B cell (primary cell): Measurements from ENCODE around the gene MYLK4. TPM values are rescaled to one million over a fixed set of nuclear protein-coding genes. Genes with fewer than 3 reads are reported as not detected.

Experiments
- ATAC-seq: fragments of 200-7000 bp; cut with Tn5 transposase; one replicate; pipeline ENCODE4 v1.10.0; 2021; ENCODE audit warnings: low read depth, mild to moderate bottlenecking, moderate number of reproducible peaks, moderate library complexity
- CTCF ChIA-PET: fragments of 350-600 bp; sonication (Branson Sonifier 250); formaldehyde crosslinking; loops from one replicate; lab custom pipeline; 2021; ENCODE audit warnings: antibody characterized with exemption, inconsistent platforms; lab: Charles Lee
- POLR2A ChIA-PET: fragments of 350-600 bp; sonication (Branson Sonifier 250); formaldehyde crosslinking; loops from one replicate; lab custom pipeline; 2021; ENCODE audit warnings: antibody characterized with exemption; lab: Charles Lee
- DNase-seq: peaks from one replicate; pipeline ENCODE4 v3.0.0; 2013
- H2AFZ ChIP-seq: 2 replicates; pipeline ENCODE4 v1.6.1; 2012; ENCODE audit warnings: mild to moderate bottlenecking, low read depth, low read length; ENCODE audit not compliant: insufficient read depth, poor library complexity, severe bottlenecking
- H3K27ac ChIP-seq, 2 donors: 1 replicate in 1 of 2; 2 replicates in 1 of 2; pipeline ENCODE4 v1.5.1; 2012 to 2013; ENCODE audit warnings: low read length in 2 of 2, mild to moderate bottlenecking in 2 of 2, moderate library complexity in 1 of 2
- H3K27me3 ChIP-seq, 4 experiments: fragments of 200-600 bp in 1 of 4; sonication (generic) in 1 of 4; replicated peaks in 1 of 4; 1 replicate in 2 of 4; 2 replicates in 2 of 4; pipeline versions ENCODE4 v1.6.1 to v1.7.0; 2013 to 2016; ENCODE audit warnings: low read length in 3 of 4, mild to moderate bottlenecking in 2 of 4, mixed read lengths in 1 of 4, moderate library complexity in 1 of 4; ENCODE audit not compliant: insufficient read depth in 4 of 4, control insufficient read depth in 3 of 4; ENCODE audit errors: control extremely low read depth in 1 of 4
- H3K36me3 ChIP-seq, 2 experiments: replicated peaks in 1 of 2; 1 replicate in 1 of 2; 2 replicates in 1 of 2; pipeline versions ENCODE4 v1.6.1 to v1.7.1; 2013; ENCODE audit warnings: low read length in 1 of 2; ENCODE audit not compliant: insufficient read depth in 2 of 2, control insufficient read depth in 1 of 2; ENCODE audit errors: control extremely low read depth in 1 of 2, extremely low read depth in 1 of 2
- H3K4me1 ChIP-seq, 2 donors: fragments of 200-600 bp in 1 of 2; sonication (generic) in 1 of 2; 1 replicate in 1 of 2; 2 replicates in 1 of 2; pipeline versions ENCODE4 v1.5.1 to v1.6.1; 2013 to 2017; ENCODE audit warnings: low read length in 2 of 2; ENCODE audit not compliant: control insufficient read depth in 2 of 2, insufficient read depth in 2 of 2
- H3K4me2 ChIP-seq: replicated peaks from 2 replicates; pipeline ENCODE3; 2012; ENCODE audit warnings: mild to moderate bottlenecking, low read depth, low read length; ENCODE audit not compliant: poor library complexity, severe bottlenecking
- H3K4me3 ChIP-seq, 5 experiments: fragments of 200-600 bp in 1 of 5; sonication (generic) in 1 of 5; 1 replicate in 3 of 5; 2 replicates in 2 of 5; pipeline versions ENCODE4 v1.5.1 to v1.7.0; 2011 to 2016; ENCODE audit warnings: low read length in 4 of 5, mild to moderate bottlenecking in 4 of 5, low read depth in 2 of 5, control low read depth in 1 of 5, moderate library complexity in 1 of 5; ENCODE audit not compliant: insufficient read depth in 1 of 5; ENCODE audit errors: control extremely low read depth in 1 of 5, extremely low read depth in 1 of 5
- H3K79me2 ChIP-seq: fragments of 200-600 bp; sonication (generic); one replicate; pipeline ENCODE4 v1.6.0; 2016; ENCODE audit warnings: low read length; ENCODE audit not compliant: control insufficient read depth, insufficient read depth
- H3K9ac ChIP-seq: fragments of 200-600 bp; sonication (generic); 2 replicates; pipeline ENCODE4 v1.6.1; 2017; ENCODE audit warnings: mild to moderate bottlenecking, low read length, moderate library complexity
- H3K9me3 ChIP-seq, 3 donors: one replicate each; pipeline versions ENCODE4 v1.6.1 to v1.7.1; 2013; ENCODE audit warnings: low read length in 2 of 3; ENCODE audit not compliant: control insufficient read depth in 2 of 3, insufficient read depth in 1 of 3; ENCODE audit errors: control extremely low read depth in 1 of 3
- H4K20me1 ChIP-seq: 2 replicates; pipeline ENCODE4 v1.6.0; 2012; ENCODE audit warnings: mild to moderate bottlenecking, low read length; ENCODE audit not compliant: insufficient read depth, control insufficient read depth, poor library complexity, severe bottlenecking
- H3K27ac Mint-ChIP-seq: one replicate; pipeline ENCODE4 v1.8.0; 2021; ENCODE audit warnings: mixed read lengths
- H3K27me3 Mint-ChIP-seq: one replicate; pipeline ENCODE4 v1.8.0; 2021; ENCODE audit warnings: mixed read lengths
- H3K4me1 Mint-ChIP-seq: one replicate; pipeline ENCODE4 v1.8.0; 2021; ENCODE audit warnings: mixed read lengths
- H3K4me3 Mint-ChIP-seq: one replicate; pipeline ENCODE4 v1.8.0; 2021; ENCODE audit warnings: mixed read lengths
- H3K9me3 Mint-ChIP-seq: one replicate; pipeline ENCODE4 v1.8.0; 2022; ENCODE audit warnings: mixed read lengths; ENCODE audit not compliant: insufficient read depth
- CTCF ChIP-seq: fragments of 200-600 bp; IDR thresholded peaks from one replicate; pipeline ENCODE4 v1.8.0; 2022; ENCODE audit warnings: antibody characterized with exemption, mild to moderate bottlenecking
- EZH2 ChIP-seq: IDR thresholded peaks from 2 replicates; pipeline ENCODE4 v1.6.1; 2012; ENCODE audit warnings: borderline replicate concordance, low read depth, mild to moderate bottlenecking, moderate library complexity, low read length; ENCODE audit not compliant: insufficient read depth, poor library complexity, severe bottlenecking
- WGBS: methylation state at CpG from one replicate; pipeline ENCODE4 v1.1.5; 2013; ENCODE audit warnings: missing lambda C conversion rate; ENCODE audit not compliant: insufficient coverage; 5-methylcytosine and 5-hydroxymethylcytosine counted together
- intact Hi-C: fragments of 100-400 bp; cut with micrococcal nuclease; formaldehyde crosslinking; loops from one replicate; pipeline ENCODE4 v1.10.0; 2022
- polyA plus RNA-seq: library from polyadenylated mRNA; depleted of rRNA; stranded (reverse); fragments of >200 nt; gene quantifications from 2 replicates; pipeline ENCODE4 v1.2.3, GENCODE V29; 2012
- total RNA-seq, 2 donors: library from RNA; stranded (reverse); fragments of 120-200 nt in 1 of 2; gene quantifications; 1 replicate in 1 of 2; 2 replicates in 1 of 2; pipeline versions ENCODE4 v1.2.3 to v1.2.4, GENCODE V29; 2013 to 2022

Gene MYLK4
- total and polyA plus RNA-seq, 2 donors (not counting 1 experiment from before 2014, with no cell fraction given) = 0.51 to 1.2 TPM

DNA sequence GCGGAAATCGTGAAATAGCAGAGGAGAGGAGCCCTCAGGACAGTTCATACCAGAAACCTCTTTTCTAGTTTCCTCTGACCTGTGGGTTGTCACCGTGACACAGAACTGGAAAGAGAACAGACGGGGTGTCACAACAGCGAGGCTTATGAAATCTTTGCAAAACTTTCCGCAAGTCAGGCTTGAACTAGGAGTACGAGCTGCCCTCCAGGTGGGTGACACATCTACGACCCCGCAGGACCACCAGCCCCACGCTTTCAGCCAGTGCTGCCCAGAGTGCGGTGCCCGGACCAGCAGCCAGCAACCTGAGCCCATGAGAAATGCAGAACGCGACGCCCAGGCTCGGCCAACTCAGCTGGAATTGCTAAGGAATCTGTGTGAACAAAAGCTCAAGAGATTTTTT lies 45.2 kb upstream of the MYLK4 start:
- Mint-ChIP-seq H3K4me1 (peaks cover 38% of the 10 kb centered on the region), H3K4me3 (no peak overlapping the region), H3K27ac (no peak overlapping the region), H3K27me3 (no peaks in the 10 kb centered on the region), H3K9me3 (no peaks in the 10 kb centered on the region)
- ChIA-PET CTCF (no interaction called here), POLR2A (no interaction called here)
- Histone ChIP-seq H3K36me3 (no peaks in the 10 kb centered on the region), H3K27me3 (no peaks in the 10 kb centered on the region), H3K79me2 (peaks cover 4% of the 10 kb centered on the region), H3K4me1 (peaks cover 27 to 34% of the 10 kb centered on the region in 2 donors), H3K27ac (no peak overlapping the region), H3K4me3 (no peak overlapping the region), H3K4me2 (no peak overlapping the region), H2AFZ (no peak overlapping the region), H3K9me3 (no peaks in the 10 kb centered on the region), H4K20me1 (no peaks in the 10 kb centered on the region), H3K9ac (no peak overlapping the region)
- TF ChIP-seq CTCF = no peak
- TF ChIP-seq EZH2 = no peak
- ATAC-seq (no peak), DNase-seq (no peak)
- intact Hi-C loops = no loop called here
- 96% methylated on average over 16 of the region's 16 CpGs for WGBS

DNA sequence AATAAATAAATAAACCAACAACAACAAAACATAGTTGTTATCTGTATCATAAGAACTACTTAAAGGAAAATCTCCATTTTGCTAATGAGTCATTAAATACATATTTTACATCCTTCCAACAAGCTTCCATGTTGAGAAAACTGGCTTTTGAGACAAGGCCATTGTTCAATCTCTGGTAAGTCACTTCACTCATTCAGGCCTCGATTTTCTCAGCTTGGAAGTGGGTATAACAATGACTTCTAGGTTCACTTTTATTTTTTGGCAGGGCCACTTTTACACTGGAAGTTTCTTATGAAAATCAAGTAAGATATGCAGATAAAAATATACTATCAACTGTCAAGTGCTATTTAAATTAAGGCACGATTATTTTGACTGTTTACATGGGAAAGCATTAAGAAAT lies 44.4 kb upstream of the MYLK4 start:
- H3K4me2 ChIP-seq = no peak overlapping the region
- H3K4me3 ChIP-seq = no peak overlapping the region
- no peaks in the 10 kb centered on the region for H3K27me3 ChIP-seq
- H2AFZ ChIP-seq = no peak overlapping the region
- intact Hi-C loops = no loop called here
- CTCF ChIA-PET = interaction anchor here (1.3 kb wide), 1 partner anchor 194 kb away, joined by 4 read pairs; no protein-coding TSS in a partner anchor
- DNase-seq (no peak), ATAC-seq (no peak)
- POLR2A ChIA-PET = no interaction called here
- TF ChIP-seq EZH2 = no peak
- TF ChIP-seq CTCF = no peak
- H3K27ac Mint-ChIP-seq = no peak overlapping the region
- H3K27me3 Mint-ChIP-seq = no peaks in the 10 kb centered on the region
- H3K36me3 ChIP-seq = no peaks in the 10 kb centered on the region
- H3K4me3 Mint-ChIP-seq = no peak overlapping the region
- peaks cover 4% of the 10 kb centered on the region for H3K79me2 ChIP-seq
- no peaks in the 10 kb centered on the region for H4K20me1 ChIP-seq
- H3K27ac ChIP-seq = no peak overlapping the region
- no CpG with 5 or more reads among the region's 2 CpGs for WGBS
- H3K9me3 ChIP-seq = no peaks in the 10 kb centered on the region
- peaks cover 30 to 41% of the 10 kb centered on the region in 2 donors for H3K4me1 ChIP-seq
- H3K9me3 Mint-ChIP-seq = no peaks in the 10 kb centered on the region
- peaks cover 42% of the 10 kb centered on the region for H3K4me1 Mint-ChIP-seq
- H3K9ac ChIP-seq = no peak overlapping the region
